H1 (cell line): Measurements from ENCODE around the gene LRG1. TPM values are rescaled to one million over a fixed set of nuclear protein-coding genes. Genes with fewer than 3 reads are reported as not detected.

Source experiments
- CBX8 ChIP-seq: fragments of 300-800, 300-1000 bp; sonication (generic); IDR thresholded peaks from 2 replicates; pipeline ENCODE4 v1.7.1; 2016; ENCODE audit warnings: low read depth, low read length, borderline replicate concordance
- CTBP2 ChIP-seq: IDR thresholded peaks from 2 replicates; pipeline ENCODE4 v1.7.0; 2011; ENCODE audit warnings: borderline replicate concordance, mild to moderate bottlenecking, moderate library complexity, mixed read lengths, low read length; ENCODE audit not compliant: insufficient read depth, insufficient read length
- EZH2 ChIP-seq: fragments of 200-600 bp; sonication (generic); IDR thresholded peaks from 2 replicates; pipeline ENCODE4 v1.7.1; 2012; ENCODE audit warnings: low read depth, mild to moderate bottlenecking, moderate library complexity, low read length, inconsistent platforms; ENCODE audit not compliant: severe bottlenecking
- NANOG ChIP-seq: IDR thresholded peaks from 2 replicates; pipeline ENCODE4 v1.6.1; 2011; ENCODE audit warnings: low read length, low read depth, mild to moderate bottlenecking, inconsistent platforms; ENCODE audit not compliant: insufficient read depth, poor library complexity, severe bottlenecking
- TAF1 ChIP-seq: IDR thresholded peaks from 2 replicates; pipeline ENCODE4 v1.6.1; 2011; ENCODE audit warnings: mild to moderate bottlenecking, low read depth, low read length
- polyA plus RNA-seq, 7 experiments: library from polyadenylated mRNA; depleted of rRNA in 3 of 7; stranded (reverse) in 5 of 7; unstranded in 2 of 7; fragments of >200 nt in 5 of 7; fragments of 200-250 nt in 2 of 7; gene quantifications; 1 replicate in 5 of 7; 2 replicates in 1 of 7; 4 replicates in 1 of 7; pipeline versions ENCODE4 v1.2.1 to v1.2.3, GENCODE V29; 2011 to 2013; ENCODE audit warnings: missing spikeins in 2 of 7, mixed read lengths in 2 of 7
- total RNA-seq: library from RNA; stranded (reverse); fragmentation: NEBNext Ultra II Directional; extraction: Animal tissue kit (Norgen Biotek cat#: 25700); gene quantifications from 2 replicates; pipeline ENCODE4 v1.2.1, GENCODE V29; 2021

Gene LRG1
- total and polyA plus RNA-seq, 2 of the 8 experiments (the other 6 are each of a cell fraction or from before 2014, with no cell fraction given): 0.48 to 0.79 TPM

DNA sequence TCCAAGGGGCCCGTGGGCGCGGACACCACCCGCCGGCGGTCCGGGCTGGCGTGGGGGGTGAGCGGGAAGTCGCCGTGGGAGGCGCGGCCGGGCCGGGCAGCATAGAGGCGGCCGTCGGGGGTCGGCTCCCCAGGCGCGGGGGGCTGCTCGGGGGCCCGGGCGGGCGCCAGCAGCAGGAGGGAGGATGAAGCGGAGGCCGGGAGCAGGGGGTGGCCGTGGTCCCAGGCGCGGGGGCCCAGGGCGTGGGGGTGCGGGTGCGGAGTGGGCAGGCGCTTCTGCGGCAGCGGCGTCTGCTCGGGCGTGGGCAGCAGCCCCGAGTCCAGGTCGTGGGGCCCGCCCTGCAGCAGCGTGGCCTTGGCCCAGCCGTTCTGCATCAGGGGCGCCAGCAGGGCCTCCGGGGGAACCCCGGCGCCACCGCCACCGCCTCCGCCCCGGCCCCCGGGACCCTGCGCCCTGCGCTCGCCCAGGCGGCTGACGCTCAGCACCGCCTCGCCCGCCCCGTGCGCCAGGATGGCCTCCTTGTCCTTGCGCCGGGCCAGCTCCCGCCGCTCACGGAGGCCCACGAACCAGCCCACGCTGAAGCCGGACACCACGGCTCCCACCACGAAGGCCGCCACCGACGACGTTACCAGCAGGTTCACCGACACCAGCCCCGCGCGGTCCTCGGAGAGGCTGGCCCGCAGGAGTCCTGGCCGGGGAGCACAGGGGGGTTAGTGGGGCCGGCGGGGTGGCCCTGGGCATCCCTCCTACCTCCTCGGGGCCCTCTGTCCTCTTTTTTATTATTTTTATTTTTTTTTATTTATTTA is 4.2 kb upstream of the LRG1 start (continued):
- TF ChIP-seq CTBP2 (no peak), EZH2 (no peak), CBX8 (no peak), TAF1 (no peak), NANOG (no peak)
